Right atrium auricular region (tissue), 2 donors: Measurements from ENCODE around the gene KMT2A. TPM values are rescaled to one million over a fixed set of nuclear protein-coding genes. Genes with fewer than 3 reads are reported as not detected.

Experiments
- DNase-seq: peaks from one replicate; pipeline ENCODE4 v3.0.0-alpha.2; 2019; ENCODE audit warnings: low spot score
- H3K27ac ChIP-seq, 2 donors: fragments of 200-600 bp; sonication (generic); 1 replicate in 1 of 2; 2 replicates in 1 of 2; pipeline ENCODE4 v1.5.1; 2016 to 2019
- H3K27me3 ChIP-seq, 2 donors: fragments of 200-600 bp; sonication (generic); one replicate each; pipeline versions ENCODE4 v1.5.1 to v1.6.0; 2017 to 2019
- H3K36me3 ChIP-seq: fragments of 200-600 bp; sonication (generic); one replicate; pipeline ENCODE4 v1.5.1; 2016
- H3K4me1 ChIP-seq, 2 donors: fragments of 200-600 bp; sonication (generic); one replicate each; pipeline versions ENCODE4 v1.5.1 to v1.6.0; 2017 to 2019
- H3K4me3 ChIP-seq, 2 donors: fragments of 200-600 bp; sonication (generic); 1 replicate in 1 of 2; 2 replicates in 1 of 2; pipeline ENCODE4 v1.5.1; 2017 to 2019; ENCODE audit warnings: mild to moderate bottlenecking in 1 of 2, moderate library complexity in 1 of 2
- H3K9me3 ChIP-seq, 2 donors: fragments of 200-600 bp; sonication (generic); one replicate each; pipeline ENCODE4 v1.5.1; 2019
- CTCF ChIP-seq, 2 donors: fragments of 200-600 bp; sonication (generic); IDR thresholded peaks; one replicate each; pipeline ENCODE4 v1.5.1; 2019; ENCODE audit warnings: antibody characterized with exemption in 2 of 2
- total RNA-seq, 2 donors: library from RNA; depleted of rRNA; stranded (reverse); fragments of >200 nt; gene quantifications; one replicate each; pipeline ENCODE4 v1.1.0, GENCODE V29; 2016

KMT2A gene
- total RNA-seq, 2 donors from 2014 or later, result 28.1 to 41.7 TPM

GRCh38 chr11:118484405-118484804 lies 48.1 kb downstream of the KMT2A start:
- Histone ChIP-seq H3K4me3 (no peak overlapping the region), H3K4me1 (no peaks in the 10 kb centered on the region)
- no peak for DNase-seq

GRCh38 chr11:118485273-118485672 lies 49.0 kb downstream of the KMT2A start:
- no peak for TF ChIP-seq CTCF (IDR thresholded peaks at IDR 0.05)
- DNase-seq, result no peak
- no peak overlapping the region for H3K27ac ChIP-seq
- H3K36me3 ChIP-seq, result peaks cover 75% of the 10 kb centered on the region
- no peaks in the 10 kb centered on the region for H3K9me3 ChIP-seq
- H3K4me1 ChIP-seq, result no peaks in the 10 kb centered on the region
- H3K27me3 ChIP-seq, result no peaks in the 10 kb centered on the region
- no peak overlapping the region for H3K4me3 ChIP-seq

More at GRCh38 chr11:118484405-118484804, 48.1 kb downstream of the KMT2A start:
- peaks cover 75% of the 10 kb centered on the region for H3K36me3 ChIP-seq
- H3K9me3 ChIP-seq, result no peaks in the 10 kb centered on the region
- no peak overlapping the region for H3K27ac ChIP-seq
- H3K27me3 ChIP-seq, result no peaks in the 10 kb centered on the region
- TF ChIP-seq CTCF (IDR thresholded peaks at IDR 0.05), result no peak

- H3K4me1 ChIP-seq, result no peaks in the 10 kb centered on the region
- peak; percentile 59 for DNase-seq
- H3K9me3 ChIP-seq, result no peaks in the 10 kb centered on the region
- peaks cover 70% of the 10 kb centered on the region for H3K36me3 ChIP-seq
- no peaks in the 10 kb centered on the region for H3K27me3 ChIP-seq
- TF ChIP-seq CTCF (IDR thresholded peaks at IDR 0.05), result peak; percentile 77 to 87
- H3K27ac ChIP-seq, result no peak overlapping the region
- no peak overlapping the region for H3K4me3 ChIP-seq
Observed at GRCh38 chr11:118488480-118489109, 52.3 kb downstream of the KMT2A start.

- Histone ChIP-seq H3K4me3 (no peak overlapping the region), H3K27ac (no peak overlapping the region), H3K27me3 (no peaks in the 10 kb centered on the region), H3K4me1 (no peaks in the 10 kb centered on the region), H3K36me3 (peaks cover 72% of the 10 kb centered on the region), H3K9me3 (no peaks in the 10 kb centered on the region)
- no peak for TF ChIP-seq CTCF (IDR thresholded peaks at IDR 0.05)
- no peak for DNase-seq
Observed at GRCh38 chr11:118491041-118491440, 54.7 kb downstream of the KMT2A start.

GRCh38 chr11:118497831-118498230 lies 61.5 kb downstream of the KMT2A start:
- H3K36me3 ChIP-seq, result peaks cover 94% of the 10 kb centered on the region
- DNase-seq, result no peak
- H3K4me1 ChIP-seq, result peaks cover 0 to 2% of the 10 kb centered on the region in 2 donors
- no peak for TF ChIP-seq CTCF (IDR thresholded peaks at IDR 0.05)
- no peak overlapping the region for H3K4me3 ChIP-seq
- H3K27ac ChIP-seq, result no peak overlapping the region
- H3K27me3 ChIP-seq, result no peaks in the 10 kb centered on the region
- no peaks in the 10 kb centered on the region for H3K9me3 ChIP-seq

GRCh38 chr11:118503216-118503615 lies 66.9 kb downstream of the KMT2A start:
- no peak for TF ChIP-seq CTCF (IDR thresholded peaks at IDR 0.05)
- peaks cover 2 to 21% of the 10 kb centered on the region in 2 donors for H3K4me1 ChIP-seq
- H3K27ac ChIP-seq, result peak overlapping the region in 1 of 2 donors; percentile 62
- no peak overlapping the region for H3K4me3 ChIP-seq
- no peak for DNase-seq
- H3K36me3 ChIP-seq, result peaks cover 97% of the 10 kb centered on the region
- H3K27me3 ChIP-seq, result no peaks in the 10 kb centered on the region
- no peaks in the 10 kb centered on the region for H3K9me3 ChIP-seq
